GM18511 (cell line): ENCODE results near the gene ASPG.

Experiments used
- ATAC-seq: cut with Tn5 transposase; IDR thresholded peaks from one replicate; pipeline ENCODE4 v1.9.1; 2021; ENCODE audit warnings: mild to moderate bottlenecking, moderate library complexity; ENCODE audit not compliant: unreplicated experiment

ASPG gene

DNA sequence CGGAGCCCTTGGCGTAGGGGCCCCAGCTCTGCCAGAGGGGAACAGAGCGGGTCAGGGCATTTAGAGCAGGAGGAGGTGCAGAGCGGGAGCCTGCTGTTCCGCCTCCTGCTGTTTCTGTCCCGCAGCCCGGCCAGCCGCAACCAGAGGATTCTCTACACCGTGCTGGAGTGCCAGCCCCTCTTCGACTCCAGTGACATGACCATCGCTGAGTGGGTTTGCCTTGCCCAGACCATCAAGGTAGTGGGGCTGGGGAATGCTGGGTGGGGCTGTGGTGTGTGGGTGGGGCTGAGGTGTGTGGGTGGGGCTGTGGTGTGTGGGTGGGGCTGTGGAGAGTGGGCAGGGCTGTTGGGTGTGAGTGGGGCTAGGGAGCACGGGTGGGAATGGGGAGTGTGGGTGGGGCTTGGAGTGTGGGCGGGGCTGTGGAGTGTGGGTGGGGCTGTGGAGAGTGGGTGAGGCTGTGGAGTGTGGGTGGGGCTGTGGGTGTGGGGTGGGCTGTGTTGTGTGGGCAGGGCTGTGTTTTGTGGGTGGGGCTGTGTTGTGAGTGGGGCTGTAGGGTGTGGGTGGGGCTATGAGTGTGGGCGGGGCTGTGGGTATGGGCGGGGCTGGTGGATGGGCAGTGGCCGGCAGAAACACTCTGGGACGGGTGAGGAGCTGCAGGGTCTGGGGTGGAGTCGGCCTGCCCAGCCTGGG lies 8.0 kb downstream of the ASPG start:
- ATAC-seq: no peak

DNA sequence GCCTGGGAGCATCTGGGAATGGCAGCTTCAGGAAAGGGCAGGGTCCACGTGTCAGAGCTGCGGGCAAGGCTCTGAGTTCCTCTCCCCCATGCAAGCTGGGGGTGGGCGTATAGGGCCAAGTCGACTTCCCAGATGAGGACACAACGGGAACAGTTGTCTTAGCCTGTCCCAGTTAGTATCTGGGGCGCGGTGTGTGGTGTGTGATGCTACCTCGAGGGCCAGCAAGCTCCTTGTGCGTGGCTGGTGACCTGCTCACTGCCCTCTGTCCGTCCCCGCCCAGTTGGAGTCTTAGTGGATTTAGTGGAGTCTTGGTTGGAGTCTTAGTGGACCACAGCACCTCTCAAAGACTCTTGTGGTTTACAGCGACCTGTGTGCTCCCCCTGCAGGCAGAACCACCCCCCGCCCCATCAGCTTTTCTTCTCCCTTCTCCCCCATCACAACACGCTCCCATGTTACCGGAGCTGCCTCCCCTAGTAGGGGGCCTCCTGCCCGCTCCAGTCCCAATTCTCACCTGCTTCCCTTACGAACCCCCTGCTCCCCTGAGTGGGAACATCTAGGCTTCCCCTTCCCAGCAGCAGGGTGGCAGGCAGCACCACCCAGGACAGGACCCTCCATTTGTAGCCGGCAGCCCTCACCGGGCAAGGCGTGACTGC lies 8.7 kb downstream of the ASPG start:
- no peak for ATAC-seq

DNA sequence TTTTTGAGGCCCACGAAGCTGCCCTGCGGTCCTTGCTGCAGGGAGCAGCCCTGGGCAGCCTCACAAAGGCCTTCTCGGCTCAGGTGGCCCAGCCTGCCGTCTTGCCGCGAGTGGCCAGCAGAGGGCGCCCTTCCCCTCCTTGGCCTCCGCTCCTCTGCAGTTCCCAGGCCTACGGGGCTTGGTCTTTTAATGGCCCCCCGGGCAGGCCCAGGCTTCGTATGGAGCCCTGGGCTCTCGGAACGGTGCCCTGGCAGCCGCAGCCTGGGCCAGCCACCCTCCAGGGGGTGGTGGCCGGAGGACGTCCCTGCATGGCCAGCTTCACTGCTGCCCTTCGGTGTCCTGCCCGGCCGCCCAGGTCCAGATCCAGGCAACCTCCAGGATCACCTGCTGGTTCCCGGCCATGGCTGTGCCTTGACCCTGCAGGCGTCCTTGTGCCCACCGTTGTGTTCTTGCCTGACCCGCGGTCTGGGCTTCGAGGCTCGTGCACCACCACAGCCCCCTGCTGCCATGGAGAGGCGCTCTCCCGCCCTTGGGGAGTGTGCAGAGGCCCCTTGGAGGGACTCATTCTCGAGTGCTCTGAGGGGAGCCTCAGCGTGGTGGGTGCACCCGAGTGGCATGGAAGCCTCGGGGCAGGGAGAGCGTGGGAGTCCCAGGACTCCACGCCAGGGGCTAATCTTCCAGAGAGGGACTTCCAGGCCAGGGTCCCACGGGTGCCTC lies 9.4 kb downstream of the ASPG start:
- ATAC-seq: no peak

GRCh38 chr14:104095426-104096310 lies 10.2 kb downstream of the ASPG start:
- ATAC-seq: no peak

DNA sequence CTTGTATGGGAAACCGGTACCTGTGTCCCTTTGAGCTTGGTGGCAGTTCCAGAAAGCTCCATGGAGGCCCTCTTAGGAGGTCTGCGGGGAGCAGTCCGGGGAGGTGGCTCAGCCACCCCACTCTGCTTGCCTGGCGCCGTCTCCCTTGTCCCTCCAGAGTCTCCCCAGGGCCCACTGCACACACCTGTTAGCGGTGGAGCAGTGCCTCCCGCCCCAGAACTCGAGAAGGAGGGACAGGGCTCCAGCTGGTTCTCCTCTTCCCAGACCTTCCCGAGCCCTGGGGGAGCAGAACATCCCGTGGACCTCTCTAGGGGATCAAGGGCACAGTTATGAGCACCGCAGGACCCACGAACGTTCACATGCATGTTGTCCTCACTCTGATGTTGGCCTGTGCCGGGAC lies 10.8 kb downstream of the ASPG start:
- no peak for ATAC-seq

DNA sequence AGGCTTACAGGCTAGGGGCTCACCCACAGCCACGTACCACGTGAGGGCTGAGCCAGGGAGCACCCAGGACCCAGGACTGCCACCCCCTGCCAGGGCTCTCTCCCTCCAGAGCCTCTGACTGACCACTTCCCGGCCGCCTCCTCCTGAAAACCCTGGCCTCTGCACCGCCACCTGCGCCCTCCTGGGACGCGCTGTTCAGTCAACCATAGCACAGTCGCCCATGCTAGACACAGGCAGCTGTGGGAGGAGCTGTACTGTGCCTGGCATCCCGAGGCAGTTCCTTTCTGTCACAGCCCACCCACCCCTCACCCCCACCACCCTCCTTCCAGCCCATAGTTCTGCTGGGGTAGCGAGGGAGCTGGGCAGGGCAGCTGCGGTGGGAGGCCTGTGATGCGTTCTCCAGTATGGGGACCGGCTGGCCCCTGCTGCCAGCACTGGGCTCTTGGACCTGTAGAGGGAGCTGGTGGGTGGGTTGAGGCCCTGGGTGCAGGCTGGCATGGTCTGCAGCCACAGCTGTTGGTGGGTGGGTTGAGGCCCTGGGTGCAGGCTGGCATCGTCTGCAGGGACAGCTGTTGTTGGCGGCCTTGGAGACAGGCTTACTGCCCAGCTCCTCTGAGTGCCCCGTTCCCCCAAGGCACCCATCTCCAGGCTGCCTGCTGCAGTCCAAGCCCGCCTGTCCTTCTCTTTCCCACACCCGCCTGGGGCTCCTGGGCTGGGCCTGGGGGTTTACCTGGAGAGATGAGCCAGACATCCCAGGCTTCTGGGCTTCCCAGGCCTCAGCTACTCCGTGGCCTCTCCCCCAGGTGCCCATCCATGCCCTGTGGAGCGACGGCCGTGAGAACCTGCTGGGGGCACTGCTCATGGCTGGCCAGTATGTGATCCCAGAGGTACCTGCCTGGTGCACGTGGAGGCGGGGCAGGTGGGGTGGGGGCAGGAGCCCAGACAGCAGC lies 11.5 kb downstream of the ASPG start:
- ATAC-seq: no peak

DNA sequence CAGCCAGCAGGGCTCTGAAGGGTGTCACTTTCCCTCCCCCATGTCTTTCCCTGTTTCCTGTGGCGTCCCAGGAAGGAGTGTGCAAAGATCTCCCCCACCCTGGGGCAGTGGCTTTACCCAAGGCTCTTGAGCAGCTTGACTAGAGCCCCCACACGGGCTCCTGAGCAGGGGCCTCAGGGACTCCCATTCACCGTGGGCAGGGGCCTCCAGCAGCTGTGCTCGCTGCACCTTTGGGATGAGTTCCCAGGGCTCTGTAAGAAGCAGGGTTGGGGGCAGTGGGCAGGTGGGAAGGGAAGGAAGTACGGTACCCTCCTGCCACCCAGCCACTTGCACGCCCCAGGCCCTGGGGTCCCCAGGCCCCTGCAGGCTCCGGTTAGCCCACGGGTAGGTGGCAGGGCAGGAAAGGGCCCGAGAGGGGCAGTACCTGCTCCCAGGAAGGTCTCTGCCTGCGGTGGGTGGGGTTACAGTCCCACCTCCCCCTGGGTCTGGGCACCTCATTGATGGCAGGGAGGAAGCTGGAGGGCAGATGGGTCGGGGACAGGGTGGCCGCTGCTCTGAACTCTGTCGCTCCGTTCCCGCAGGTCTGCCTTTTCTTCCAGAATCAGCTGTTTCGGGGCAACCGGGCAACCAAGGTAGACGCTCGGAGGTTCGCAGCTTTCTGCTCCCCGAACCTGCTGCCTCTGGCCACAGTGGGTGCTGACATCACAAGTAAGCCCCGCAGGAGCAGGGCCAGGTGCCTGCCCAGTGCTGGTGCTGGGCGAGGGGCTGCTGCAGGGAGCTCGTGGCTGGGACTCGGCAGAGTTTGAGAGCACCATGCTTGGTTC lies 13.0 kb downstream of the ASPG start:
- ATAC-seq: no peak

- no peak for ATAC-seq
Measured at GRCh38 chr14:104099096-104100041, 13.9 kb downstream of the ASPG start.

DNA sequence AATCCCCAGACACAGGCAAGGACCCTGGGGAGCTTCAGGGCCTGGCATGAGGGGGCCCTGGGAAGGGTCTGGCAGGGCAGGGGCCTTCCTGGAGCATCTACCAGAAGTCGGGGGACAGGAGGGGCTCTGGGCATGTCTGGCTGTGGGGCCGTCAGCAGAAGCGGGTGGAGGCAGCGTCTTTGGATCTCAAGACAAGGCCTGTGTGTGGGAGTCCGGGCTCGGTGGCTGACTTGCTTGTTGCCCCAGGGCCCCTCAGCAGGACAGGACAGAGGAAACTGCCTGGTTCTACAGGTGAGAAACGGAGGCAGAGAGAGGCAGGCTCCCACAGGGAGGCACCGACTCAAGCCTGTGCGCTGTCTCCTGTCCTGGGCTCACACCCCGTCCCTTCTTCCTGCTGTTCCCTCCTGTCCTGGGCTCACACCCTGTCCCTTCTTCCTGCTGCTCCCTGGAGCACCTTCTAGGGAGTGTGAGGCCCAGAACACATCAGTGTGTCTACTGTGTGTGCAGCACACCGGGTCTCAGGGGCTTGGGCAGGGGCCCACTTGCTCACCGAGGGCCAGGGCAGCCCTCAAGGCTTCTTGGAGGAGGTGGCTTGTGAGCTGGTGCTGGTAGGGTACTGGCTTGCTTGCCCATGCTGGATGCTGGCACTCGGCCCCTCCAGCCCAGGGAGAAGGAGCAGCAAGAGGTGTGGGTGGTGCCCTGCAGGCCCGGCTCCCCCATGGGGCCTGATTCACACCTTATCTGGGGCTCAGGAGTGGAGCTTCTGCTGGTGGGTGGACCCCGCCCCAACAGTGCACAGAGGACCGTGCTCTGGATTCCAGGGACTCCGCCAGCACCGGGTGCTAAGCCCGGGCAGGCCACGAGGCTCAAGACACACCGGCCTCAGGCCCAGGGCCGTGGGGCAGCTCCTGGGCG lies 14.9 kb downstream of the ASPG start:
- ATAC-seq: no peak

- ATAC-seq: no peak
Measured at GRCh38 chr14:104101086-104101621, 15.7 kb downstream of the ASPG start.

- ATAC-seq: no peak
Measured at GRCh38 chr14:104101651-104102281, 16.3 kb downstream of the ASPG start.

DNA sequence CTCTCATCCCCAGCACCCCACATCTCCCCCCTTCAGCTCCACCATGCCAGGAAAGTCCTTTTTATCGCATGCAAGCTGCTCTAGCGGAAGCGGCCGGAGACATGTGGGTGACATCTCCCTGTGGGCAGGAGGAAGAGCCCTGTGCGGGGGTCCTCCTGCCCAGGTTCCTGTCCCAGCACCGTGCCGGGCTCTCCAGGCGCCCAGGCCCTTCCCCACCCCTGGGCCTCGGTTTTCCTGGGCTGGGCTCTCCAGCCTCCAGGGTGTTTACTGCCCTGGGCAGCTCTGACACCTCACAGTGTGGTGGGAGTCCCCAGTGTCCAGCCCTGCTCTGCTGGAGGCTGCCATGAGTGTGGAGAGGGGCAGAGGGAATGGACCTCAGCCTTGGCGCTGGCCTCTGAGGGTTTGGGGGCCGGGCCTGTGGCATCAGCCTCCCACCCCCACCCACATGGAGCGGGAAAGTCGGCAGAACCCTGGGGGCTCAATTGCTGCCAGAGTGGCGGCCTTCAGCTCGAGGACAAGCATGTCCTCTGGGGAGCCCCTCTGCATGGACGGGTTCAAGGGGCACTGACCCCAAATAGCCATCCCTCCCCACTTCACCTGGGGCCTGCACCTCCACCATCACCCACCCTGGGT lies 16.9 kb downstream of the ASPG start:
- ATAC-seq: no peak

- no peak for ATAC-seq
Measured at GRCh38 chr14:104103061-104103445, 17.6 kb downstream of the ASPG start.

GRCh38 chr14:104103446-104104075 lies 18.1 kb downstream of the ASPG start:
- ATAC-seq: no peak
